HK-2 (cell line): Measurements from ENCODE around the gene ELMO1.

Experiments
- DNase-seq: peaks from one replicate; pipeline ENCODE4 v3.0.0-alpha.2; 2018; ENCODE audit not compliant: unreplicated experiment

Gene ELMO1

GRCh38 chr7:37408291-37409228 is 40.1 kb downstream of the ELMO1 start:
- DNase-seq = no peak

GRCh38 chr7:37405603-37406122 is 43.0 kb downstream of the ELMO1 start:
- no peak for DNase-seq

GRCh38 chr7:37405128-37405527 is 43.5 kb downstream of the ELMO1 start:
- no peak for DNase-seq

- no peak for DNase-seq
Measured at GRCh38 chr7:37399876-37400421, 48.7 kb downstream of the ELMO1 start.

GRCh38 chr7:37398403-37398802 is 50.3 kb downstream of the ELMO1 start:
- DNase-seq = no peak

- DNase-seq = no peak
Measured at GRCh38 chr7:37395618-37396259, 52.9 kb downstream of the ELMO1 start.

GRCh38 chr7:37394158-37394557 is 54.5 kb downstream of the ELMO1 start:
- no peak for DNase-seq

GRCh38 chr7:37393476-37393875 is 55.2 kb downstream of the ELMO1 start:
- DNase-seq = no peak

- DNase-seq = no peak
Measured at GRCh38 chr7:37392673-37393017, 56.0 kb downstream of the ELMO1 start.

- no peak for DNase-seq
Measured at GRCh38 chr7:37391791-37392672, 56.6 kb downstream of the ELMO1 start.

- no peak for DNase-seq
Measured at GRCh38 chr7:37390114-37390513, 58.5 kb downstream of the ELMO1 start.

GRCh38 chr7:37388811-37389210 is 59.9 kb downstream of the ELMO1 start:
- DNase-seq = no peak

GRCh38 chr7:37385787-37386186 is 62.9 kb downstream of the ELMO1 start:
- no peak for DNase-seq

- DNase-seq = no peak
Measured at GRCh38 chr7:37382546-37383088, 66.0 kb downstream of the ELMO1 start.

- DNase-seq = no peak
Measured at GRCh38 chr7:37380831-37381230, 67.8 kb downstream of the ELMO1 start.

- no peak for DNase-seq
Measured at GRCh38 chr7:37379546-37380277, 69.0 kb downstream of the ELMO1 start.

- no peak for DNase-seq
Measured at GRCh38 chr7:37377231-37377630, 71.4 kb downstream of the ELMO1 start.

GRCh38 chr7:37376386-37376785 is 72.3 kb downstream of the ELMO1 start:
- DNase-seq = no peak

GRCh38 chr7:37372750-37373149 is 75.9 kb downstream of the ELMO1 start:
- no peak for DNase-seq

- no peak for DNase-seq
Measured at GRCh38 chr7:37371755-37372154, 76.9 kb downstream of the ELMO1 start.

- no peak for DNase-seq
Measured at GRCh38 chr7:37369906-37370305, 78.8 kb downstream of the ELMO1 start.
